Activated CD4-positive, alpha-beta memory T cell treated with anti-CD3 and anti-CD28 coated beads, Interleukin-2, amount 10 ng/mL, durations not matched to agents 7 days and 5 days (primary cell): ENCODE data around the gene TMEM200C. TPM values are rescaled to one million over a fixed set of nuclear protein-coding genes. Genes with fewer than 3 reads are reported as not detected.
"Not testable (repeated sequence)": the region's sequence is repeated elsewhere in the genome, so short reads cannot be mapped to it uniquely, and the experiment has no call there.

Source experiments
- CTCF ChIA-PET: fragments of 350-600 bp; sonication (Branson Sonifier 250); formaldehyde crosslinking; loops from one replicate; lab custom pipeline; 2021; ENCODE audit warnings: antibody characterized with exemption, inconsistent platforms; lab: Charles Lee
- POLR2A ChIA-PET: fragments of 350-600 bp; sonication (Branson Sonifier 250); formaldehyde crosslinking; loops from one replicate; lab custom pipeline; 2021; ENCODE audit warnings: antibody characterized with exemption; lab: Charles Lee
- DNase-seq: peaks from one replicate; pipeline ENCODE4 v3.0.0-alpha.2; 2020
- H3K27ac Mint-ChIP-seq: one replicate; pipeline ENCODE4 v1.8.0; 2021; ENCODE audit warnings: mild to moderate bottlenecking, mixed read lengths
- H3K27me3 Mint-ChIP-seq: one replicate; pipeline ENCODE4 v1.8.0; 2021; ENCODE audit warnings: mixed read lengths
- H3K36me3 Mint-ChIP-seq: one replicate; pipeline ENCODE4 v1.8.0; 2021; ENCODE audit warnings: low read depth, mixed read lengths
- H3K4me1 Mint-ChIP-seq: one replicate; pipeline ENCODE4 v1.8.0; 2021; ENCODE audit warnings: mixed read lengths
- H3K4me3 Mint-ChIP-seq: one replicate; pipeline ENCODE4 v1.8.0; 2021; ENCODE audit warnings: mild to moderate bottlenecking, mixed read lengths
- H3K9me3 Mint-ChIP-seq: one replicate; pipeline ENCODE4 v1.8.0; 2021; ENCODE audit warnings: mixed read lengths
- total RNA-seq, 2 experiments: library from RNA; stranded (reverse); gene quantifications; one replicate each; pipeline ENCODE4 v1.2.3, GENCODE V29; 2021

Gene TMEM200C
- total RNA-seq, 2 experiments from 2014 or later, result not detected

- H3K4me1 Mint-ChIP-seq, result no peaks in the 10 kb centered on the region
- no peak for DNase-seq
- ChIA-PET POLR2A (no interaction called here), CTCF (no interaction called here)
- H3K9me3 Mint-ChIP-seq, result no peaks in the 10 kb centered on the region
- H3K36me3 Mint-ChIP-seq, result no peaks in the 10 kb centered on the region
- H3K27me3 Mint-ChIP-seq, result peaks cover 6% of the 10 kb centered on the region
- no peak overlapping the region for H3K27ac Mint-ChIP-seq
- H3K4me3 Mint-ChIP-seq, result no peak overlapping the region
These were observed 10.9 kb downstream of the TMEM200C start for GRCh38 chr18:5884375-5884774.

GRCh38 chr18:5879479-5879882, 15.8 kb downstream of the TMEM200C start:
- Mint-ChIP-seq H3K4me3 (no peak overlapping the region), H3K4me1 (no peaks in the 10 kb centered on the region)
- CTCF ChIA-PET, result interaction anchor here (0.6 to 1.2 kb wide), 4 partner anchors 8 to 1006 kb away, joined by 3 to 5 read pairs (median 3); no protein-coding TSS in a partner anchor

GRCh38 chr18:5876891-5877290, 18.4 kb downstream of the TMEM200C start:
- H3K4me3 Mint-ChIP-seq, result no peak overlapping the region
- CTCF ChIA-PET, result interaction anchor here (1.4 kb wide), 1 partner anchor 11 kb away, joined by 4 read pairs; no protein-coding TSS in a partner anchor

More at GRCh38 chr18:5879479-5879882, 15.8 kb downstream of the TMEM200C start:
- no peaks in the 10 kb centered on the region for H3K27me3 Mint-ChIP-seq
- POLR2A ChIA-PET, result no interaction called here
- no peak overlapping the region for H3K27ac Mint-ChIP-seq
- H3K9me3 Mint-ChIP-seq, result no peaks in the 10 kb centered on the region
- no peaks in the 10 kb centered on the region for H3K36me3 Mint-ChIP-seq
- DNase-seq, result no peak

GRCh38 chr18:5874336-5874735, 21.0 kb downstream of the TMEM200C start:
- ChIA-PET CTCF (no interaction called here), POLR2A (no interaction called here)
- Mint-ChIP-seq H3K4me1 (no peaks in the 10 kb centered on the region), H3K4me3 (no peak overlapping the region), H3K9me3 (no peaks in the 10 kb centered on the region), H3K36me3 (no peaks in the 10 kb centered on the region), H3K27ac (no peak overlapping the region), H3K27me3 (no peaks in the 10 kb centered on the region)
- no peak for DNase-seq

More at GRCh38 chr18:5876891-5877290, 18.4 kb downstream of the TMEM200C start:
- Mint-ChIP-seq H3K9me3 (no peaks in the 10 kb centered on the region), H3K27me3 (no peaks in the 10 kb centered on the region), H3K4me1 (no peaks in the 10 kb centered on the region), H3K36me3 (no peaks in the 10 kb centered on the region), H3K27ac (no peak overlapping the region)
- no peak for DNase-seq
- POLR2A ChIA-PET, result no interaction called here

GRCh38 chr18:5872886-5873285, 22.4 kb downstream of the TMEM200C start:
- H3K27me3 Mint-ChIP-seq, result no peaks in the 10 kb centered on the region
- CTCF ChIA-PET, result interaction anchor here (1.3 kb wide), 1 partner anchor 18 kb away, joined by 3 read pairs; no protein-coding TSS in a partner anchor
- DNase-seq, result no peak
- no peaks in the 10 kb centered on the region for H3K36me3 Mint-ChIP-seq
- no peak overlapping the region for H3K4me3 Mint-ChIP-seq
- POLR2A ChIA-PET, result no interaction called here
- no peaks in the 10 kb centered on the region for H3K4me1 Mint-ChIP-seq
- H3K9me3 Mint-ChIP-seq, result no peaks in the 10 kb centered on the region
- H3K27ac Mint-ChIP-seq, result no peak overlapping the region

- no peak for DNase-seq
- Mint-ChIP-seq H3K9me3 (no peaks in the 10 kb centered on the region), H3K27me3 (no peaks in the 10 kb centered on the region), H3K27ac (no peak overlapping the region), H3K4me3 (no peak overlapping the region), H3K36me3 (no peaks in the 10 kb centered on the region), H3K4me1 (no peaks in the 10 kb centered on the region)
- ChIA-PET CTCF (no interaction called here), POLR2A (no interaction called here)
These were observed 23.9 kb downstream of the TMEM200C start for GRCh38 chr18:5871426-5871825.

GRCh38 chr18:5868218-5868854, 27.0 kb downstream of the TMEM200C start:
- no peaks in the 10 kb centered on the region for H3K36me3 Mint-ChIP-seq
- POLR2A ChIA-PET, result no interaction called here

GRCh38 chr18:5865521-5865920, 29.8 kb downstream of the TMEM200C start:
- ChIA-PET CTCF (no interaction called here), POLR2A (no interaction called here)
- H3K9me3 Mint-ChIP-seq, result peaks cover 2% of the 10 kb centered on the region
- no peak overlapping the region for H3K4me3 Mint-ChIP-seq
- H3K4me1 Mint-ChIP-seq, result no peaks in the 10 kb centered on the region
- DNase-seq, result no peak
- no peak overlapping the region for H3K27ac Mint-ChIP-seq
- H3K36me3 Mint-ChIP-seq, result no peaks in the 10 kb centered on the region
- no peaks in the 10 kb centered on the region for H3K27me3 Mint-ChIP-seq

More at GRCh38 chr18:5868218-5868854, 27.0 kb downstream of the TMEM200C start:
- Mint-ChIP-seq H3K4me3 (no peak overlapping the region), H3K27ac (no peak overlapping the region), H3K4me1 (no peaks in the 10 kb centered on the region), H3K27me3 (no peaks in the 10 kb centered on the region), H3K9me3 (no peaks in the 10 kb centered on the region)
- CTCF ChIA-PET, result interaction anchor here (0.7 kb wide), 1 partner anchor 221 kb away, joined by 3 read pairs; no protein-coding TSS in a partner anchor
- DNase-seq, result peak; percentile 22

- CTCF ChIA-PET, H3K36me3 Mint-ChIP-seq, H3K27ac Mint-ChIP-seq, H3K9me3 Mint-ChIP-seq, H3K4me3 Mint-ChIP-seq, H3K27me3 Mint-ChIP-seq, H3K4me1 Mint-ChIP-seq, DNase-seq, POLR2A ChIA-PET: not testable (repeated sequence)
These were observed 33.2 kb downstream of the TMEM200C start for GRCh38 chr18:5862127-5862526.

- Mint-ChIP-seq H3K27me3 (no peaks in the 10 kb centered on the region), H3K27ac (no peak overlapping the region), H3K9me3 (peaks cover under 1% of the 10 kb centered on the region), H3K36me3 (no peaks in the 10 kb centered on the region), H3K4me3 (no peak overlapping the region), H3K4me1 (no peaks in the 10 kb centered on the region)
- POLR2A ChIA-PET, result no interaction called here
- CTCF ChIA-PET, result no interaction called here
- no peak for DNase-seq
These were observed 38.1 kb downstream of the TMEM200C start for GRCh38 chr18:5857180-5857579.

- Mint-ChIP-seq H3K9me3 (no peaks in the 10 kb centered on the region), H3K4me1 (no peaks in the 10 kb centered on the region), H3K4me3 (no peak overlapping the region), H3K27me3 (no peaks in the 10 kb centered on the region), H3K36me3 (no peaks in the 10 kb centered on the region), H3K27ac (no peak overlapping the region)
- no peak for DNase-seq
- ChIA-PET CTCF (no interaction called here), POLR2A (no interaction called here)
These were observed 42.1 kb downstream of the TMEM200C start for GRCh38 chr18:5853253-5853652.

- H3K27ac Mint-ChIP-seq, result no peak overlapping the region
- H3K4me3 Mint-ChIP-seq, result no peak overlapping the region
- no peaks in the 10 kb centered on the region for H3K27me3 Mint-ChIP-seq
- no peaks in the 10 kb centered on the region for H3K9me3 Mint-ChIP-seq
- CTCF ChIA-PET, result no interaction called here
- no peaks in the 10 kb centered on the region for H3K36me3 Mint-ChIP-seq
- H3K4me1 Mint-ChIP-seq, result no peaks in the 10 kb centered on the region
- POLR2A ChIA-PET, result no interaction called here
- no peak for DNase-seq
These were observed 43.3 kb downstream of the TMEM200C start for GRCh38 chr18:5851998-5852397.

GRCh38 chr18:5842653-5843052, 52.7 kb downstream of the TMEM200C start:
- DNase-seq, result no peak
- CTCF ChIA-PET, result no interaction called here
- Mint-ChIP-seq H3K36me3 (no peaks in the 10 kb centered on the region), H3K27ac (no peak overlapping the region), H3K9me3 (no peaks in the 10 kb centered on the region), H3K4me3 (no peak overlapping the region), H3K27me3 (no peaks in the 10 kb centered on the region), H3K4me1 (no peaks in the 10 kb centered on the region)
- POLR2A ChIA-PET, result no interaction called here

GRCh38 chr18:5841518-5841917, 53.8 kb downstream of the TMEM200C start:
- DNase-seq, result no peak
- ChIA-PET POLR2A (no interaction called here), CTCF (no interaction called here)
- H3K27ac Mint-ChIP-seq, result no peak overlapping the region
- H3K9me3 Mint-ChIP-seq, result no peaks in the 10 kb centered on the region
- H3K4me1 Mint-ChIP-seq, result no peaks in the 10 kb centered on the region
- H3K4me3 Mint-ChIP-seq, result no peak overlapping the region
- no peaks in the 10 kb centered on the region for H3K36me3 Mint-ChIP-seq
- H3K27me3 Mint-ChIP-seq, result no peaks in the 10 kb centered on the region
